Gastroesophageal sphincter (tissue), 4 donors: Measurements from ENCODE around the gene CTIF. TPM values are rescaled to one million over a fixed set of nuclear protein-coding genes. Genes with fewer than 3 reads are reported as not detected.

Source experiments
- ATAC-seq: fragments of 150-250 bp; one replicate; pipeline ENCODE4 v1.9.1; 2016; ENCODE audit warnings: mild to moderate bottlenecking, moderate library complexity
- H3K27ac ChIP-seq, 4 donors: fragments of 200-600 bp; sonication (generic) in 3 of 4; 1 replicate in 3 of 4; 2 replicates in 1 of 4; pipeline ENCODE4 v1.5.1; 2016 to 2019
- H3K27me3 ChIP-seq: fragments of 200-600 bp; sonication (generic); one replicate; pipeline ENCODE4 v1.5.1; 2019
- H3K36me3 ChIP-seq, 2 donors: fragments of 200-600 bp; sonication (generic); one replicate each; pipeline ENCODE4 v1.5.1; 2019; ENCODE audit warnings: control low read depth in 1 of 2
- H3K4me1 ChIP-seq, 3 donors: fragments of 200-600 bp; sonication (generic); 1 replicate in 2 of 3; 2 replicates in 1 of 3; pipeline ENCODE4 v1.5.1; 2016 to 2019; ENCODE audit warnings: control low read depth in 2 of 3
- H3K4me3 ChIP-seq, 2 donors: fragments of 200-600 bp; sonication (generic); one replicate each; pipeline ENCODE4 v1.5.1; 2019; ENCODE audit warnings: mild to moderate bottlenecking in 1 of 2, moderate library complexity in 1 of 2
- H3K9me3 ChIP-seq, 3 donors: fragments of 200-600 bp; sonication (generic); one replicate each; pipeline ENCODE4 v1.5.1; 2017 to 2019; ENCODE audit warnings: control low read depth in 2 of 3
- CTCF ChIP-seq, 4 experiments: fragments of 200-600 bp in 2 of 4; fragments of 450-650 bp in 2 of 4; sonication (generic) in 1 of 4; IDR thresholded peaks; one replicate each; pipeline ENCODE4 v1.5.1; 2017 to 2019; ENCODE audit warnings: antibody characterized with exemption in 4 of 4, mild to moderate bottlenecking in 2 of 4, moderate library complexity in 2 of 4
- EP300 ChIP-seq: sonication (generic); formaldehyde crosslinking; IDR thresholded peaks from one replicate; pipeline ENCODE4 v1.6.1; 2017; ENCODE audit warnings: antibody characterized with exemption, mild to moderate bottlenecking
- POLR2A ChIP-seq, 2 donors: fragments of 450-650 bp; IDR thresholded peaks; one replicate each; pipeline ENCODE4 v1.6.1; 2017; ENCODE audit warnings: antibody characterized with exemption in 2 of 2, mild to moderate bottlenecking in 2 of 2, moderate library complexity in 1 of 2
- POLR2AphosphoS5 ChIP-seq: sonication (generic); formaldehyde crosslinking; IDR thresholded peaks from one replicate; pipeline ENCODE4 v1.6.1; 2017; ENCODE audit warnings: antibody characterized with exemption
- WGBS, 2 donors: methylation state at CpG; one replicate each; pipeline ENCODE4 v1.1.5; 2018; ENCODE audit warnings: low coverage in 1 of 2; 5-methylcytosine and 5-hydroxymethylcytosine counted together
- total RNA-seq, 4 donors: library from RNA; depleted of rRNA; stranded (reverse); fragments of >200 nt; gene quantifications; one replicate each; pipeline ENCODE4 v1.1.0, GENCODE V29; 2016

The CTIF gene
- total RNA-seq, 4 donors from 2014 or later = 31.4 to 124 (median 78.1) TPM

DNA sequence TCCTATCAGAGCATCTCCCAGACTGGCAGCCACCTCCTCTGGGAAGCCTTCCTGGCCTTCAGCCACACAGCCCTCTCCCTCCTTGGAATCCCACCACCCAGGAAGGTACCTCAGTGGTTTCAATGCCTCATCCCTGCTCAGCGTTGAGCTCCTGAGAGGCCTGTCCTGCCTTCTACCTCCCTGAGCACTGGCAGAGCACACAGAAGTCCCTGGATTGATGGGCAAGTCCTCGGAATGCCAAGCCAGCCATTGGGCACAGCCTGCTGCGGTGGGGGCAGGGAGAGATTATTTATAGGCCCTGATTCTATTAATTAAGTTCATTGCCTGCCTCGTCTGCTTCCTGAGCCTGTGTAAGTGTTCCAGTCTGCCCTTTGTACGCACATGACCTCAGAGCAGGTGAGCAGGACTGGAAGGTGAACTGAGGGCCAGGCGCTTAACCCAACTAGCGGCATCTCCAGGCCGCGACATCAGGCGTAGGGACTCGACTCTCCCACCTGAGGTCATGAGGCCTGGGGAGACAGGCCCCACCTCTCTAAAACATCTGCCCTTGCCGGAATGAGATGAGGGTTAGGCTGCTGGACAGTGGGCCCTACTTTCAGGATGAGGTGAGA, 348.6 kb downstream of the CTIF start:
- 76 to 89% methylated on average over 3 of the region's 12 CpGs for WGBS, 2 donors
- ATAC-seq = no peak

GRCh38 chr18:48887905-48888772, 349.3 kb downstream of the CTIF start:
- WGBS, 2 donors = 91% methylated on average over 12 of the region's 18 CpGs; no CpG with 5 or more reads in 1 of the 2 donors
- Histone ChIP-seq H3K27me3 (no peaks in the 10 kb centered on the region), H3K4me3 (no peak overlapping the region), H3K27ac (no peak overlapping the region), H3K36me3 (no peaks in the 10 kb centered on the region), H3K4me1 (peaks cover 0 to 29% (median 6%) of the 10 kb centered on the region in 3 donors), H3K9me3 (no peaks in the 10 kb centered on the region)
- no peak for TF ChIP-seq POLR2AphosphoS5
- TF ChIP-seq EP300 = no peak
- TF ChIP-seq CTCF (IDR thresholded peaks at IDR 0.05) = no peak
- TF ChIP-seq POLR2A (IDR thresholded peaks at IDR 0.05) = no peak
- no peak for ATAC-seq

More for the DNA sequence above, 348.6 kb downstream of the CTIF start:
- Histone ChIP-seq H3K27me3 (no peaks in the 10 kb centered on the region), H3K27ac (no peak overlapping the region), H3K36me3 (no peaks in the 10 kb centered on the region), H3K4me3 (no peak overlapping the region), H3K4me1 (peaks cover 0 to 29% (median 6%) of the 10 kb centered on the region in 3 donors), H3K9me3 (no peaks in the 10 kb centered on the region)
- TF ChIP-seq CTCF (IDR thresholded peaks at IDR 0.05) (no peak), POLR2A (IDR thresholded peaks at IDR 0.05) (no peak), EP300 (no peak), POLR2AphosphoS5 (no peak)

DNA sequence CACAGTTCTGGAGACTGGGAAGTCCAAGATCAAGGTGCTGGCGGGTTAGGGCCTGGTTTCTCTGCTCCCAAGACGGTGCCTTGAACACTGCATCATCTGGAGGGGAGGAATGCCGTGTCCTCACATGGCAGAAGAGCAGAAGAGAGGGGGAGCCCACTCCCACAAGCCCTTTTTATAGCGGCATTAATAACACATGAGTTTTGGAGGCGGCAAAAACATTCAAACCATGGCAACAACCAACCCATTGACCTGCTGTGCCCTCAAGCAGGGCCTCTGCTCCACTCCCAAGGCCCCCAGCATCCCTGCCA, 349.9 kb downstream of the CTIF start:
- ATAC-seq = no peak
- no peak overlapping the region for H3K27ac ChIP-seq
- WGBS, 2 donors = 80% methylated on average over 2 of the region's 5 CpGs; no CpG with 5 or more reads in 1 of the 2 donors
- peaks cover 0 to 29% (median 6%) of the 10 kb centered on the region in 3 donors for H3K4me1 ChIP-seq
- H3K27me3 ChIP-seq = no peaks in the 10 kb centered on the region
- no peak overlapping the region for H3K4me3 ChIP-seq
- no peaks in the 10 kb centered on the region for H3K9me3 ChIP-seq
- H3K36me3 ChIP-seq = no peaks in the 10 kb centered on the region
- TF ChIP-seq POLR2A (IDR thresholded peaks at IDR 0.05) (no peak), CTCF (IDR thresholded peaks at IDR 0.05) (no peak), POLR2AphosphoS5 (no peak), EP300 (no peak)

GRCh38 chr18:48889115-48889941, 350.5 kb downstream of the CTIF start:
- Histone ChIP-seq H3K9me3 (no peaks in the 10 kb centered on the region), H3K36me3 (no peaks in the 10 kb centered on the region), H3K4me3 (no peak overlapping the region), H3K27me3 (no peaks in the 10 kb centered on the region), H3K27ac (no peak overlapping the region), H3K4me1 (peaks cover 0 to 29% (median 6%) of the 10 kb centered on the region in 3 donors)
- 57 to 83% methylated on average over 1 to 3 of the region's 18 CpGs for WGBS, 2 donors
- no peak for TF ChIP-seq EP300
- no peak for TF ChIP-seq POLR2A (IDR thresholded peaks at IDR 0.05)
- no peak for TF ChIP-seq POLR2AphosphoS5
- no peak for TF ChIP-seq CTCF (IDR thresholded peaks at IDR 0.05)
- ATAC-seq = peak; percentile 63
